Neural cell (in vitro differentiated cells): ENCODE results near the gene LKAAEAR1. TPM values are rescaled to one million over a fixed set of nuclear protein-coding genes. Genes with fewer than 3 reads are reported as not detected.

ENCODE experiments used
- H2AFZ ChIP-seq: fragments of 200-600, 300-800 bp; sonication (generic), shearing (Covaris generic); 2 replicates; pipeline ENCODE4 v1.6.0; 2014; ENCODE audit warnings: low read depth, mild to moderate bottlenecking, antibody characterized with exemption, low read length, moderate library complexity
- H3F3A ChIP-seq: fragments of 200-600 bp; shearing (Covaris generic); 2 replicates; pipeline ENCODE4 v1.6.1; 2016; ENCODE audit warnings: mild to moderate bottlenecking, moderate library complexity, mixed read lengths, antibody characterized with exemption, low read length; ENCODE audit not compliant: insufficient read depth, poor library complexity, severe bottlenecking
- H3K27ac ChIP-seq: fragments of 200-600, 300-800 bp; sonication (generic), shearing (Covaris generic); 2 replicates; pipeline ENCODE4 v1.5.1; 2014; ENCODE audit warnings: mild to moderate bottlenecking, low read length, moderate library complexity
- H3K27me3 ChIP-seq: fragments of 300-800, 200-600 bp; sonication (generic), shearing (Covaris generic); 2 replicates; pipeline ENCODE4 v1.6.0; 2014; ENCODE audit warnings: mild to moderate bottlenecking, low read depth, low read length, moderate library complexity; ENCODE audit not compliant: insufficient read depth
- H3K36me3 ChIP-seq: fragments of 300-800, 200-600 bp; sonication (generic), shearing (Covaris generic); 2 replicates; pipeline ENCODE4 v1.5.1; 2014; ENCODE audit warnings: mild to moderate bottlenecking, antibody characterized with exemption, low read length, moderate library complexity; ENCODE audit not compliant: insufficient read depth
- H3K4me2 ChIP-seq: fragments of 300-800, 200-600 bp; sonication (generic), shearing (Covaris generic); 2 replicates; pipeline ENCODE4 v1.6.0; 2014; ENCODE audit warnings: mild to moderate bottlenecking, low read length
- H3K4me3 ChIP-seq: fragments of 300-800, 200-600 bp; sonication (generic), shearing (Covaris generic); 2 replicates; pipeline ENCODE4 v1.5.1; 2014; ENCODE audit warnings: mild to moderate bottlenecking, low read length, moderate library complexity
- H3K79me2 ChIP-seq: fragments of 200-600 bp; shearing (Covaris generic); replicated peaks from 2 replicates; pipeline ENCODE4 v1.6.0; 2014; ENCODE audit warnings: mild to moderate bottlenecking, low read length, moderate library complexity; ENCODE audit not compliant: insufficient read depth
- H3K9ac ChIP-seq: fragments of 300-800, 200-600 bp; sonication (generic), shearing (Covaris generic); 2 replicates; pipeline ENCODE4 v1.6.1; 2016; ENCODE audit warnings: mild to moderate bottlenecking, low read length, mixed read lengths
- H3K9me2 ChIP-seq: fragments of 200-600 bp; shearing (Covaris generic); 2 replicates; pipeline ENCODE4 v1.6.1; 2016; ENCODE audit warnings: mild to moderate bottlenecking, low read length, mixed read lengths; ENCODE audit not compliant: insufficient read depth
- H3K9me3 ChIP-seq: fragments of 200-600, 300-800 bp; sonication (generic), shearing (Covaris generic); 2 replicates; pipeline ENCODE4 v1.6.1; 2016; ENCODE audit warnings: mild to moderate bottlenecking, mixed run types, low read length, moderate library complexity, mixed read lengths
- H4K20me1 ChIP-seq: fragments of 200-600 bp; shearing (Covaris generic); 2 replicates; pipeline ENCODE4 v1.6.1; 2016; ENCODE audit warnings: mild to moderate bottlenecking, mixed run types; ENCODE audit not compliant: insufficient read depth
- CTCF ChIP-seq: fragments of 450-650 bp; IDR thresholded peaks from 2 replicates; pipeline ENCODE4 v1.5.1; 2014; ENCODE audit warnings: antibody characterized with exemption, mild to moderate bottlenecking, moderate library complexity; ENCODE audit not compliant: poor library complexity, severe bottlenecking
- EP300 ChIP-seq: fragments of 450-650 bp; conservative IDR thresholded peaks from 2 replicates; pipeline ENCODE4 v1.6.1; 2014; ENCODE audit warnings: antibody characterized with exemption, mild to moderate bottlenecking, moderate library complexity; ENCODE audit not compliant: poor library complexity, severe bottlenecking
- EZH2 ChIP-seq: fragments of 200-600, 300-800 bp; shearing (Covaris generic), sonication (generic); IDR thresholded peaks from 2 replicates; pipeline ENCODE4 v1.6.1; 2014; ENCODE audit warnings: antibody characterized with exemption, low read length, borderline replicate concordance, mild to moderate bottlenecking; ENCODE audit not compliant: insufficient read depth, poor library complexity, severe bottlenecking
- MXI1 ChIP-seq: fragments of 450-650 bp; conservative IDR thresholded peaks from 2 replicates; pipeline ENCODE4 v1.6.1; 2014; ENCODE audit warnings: antibody characterized with exemption, mild to moderate bottlenecking; ENCODE audit not compliant: poor library complexity, severe bottlenecking
- POLR2AphosphoS5 ChIP-seq: IDR thresholded peaks from 2 replicates; pipeline ENCODE4 v1.6.1; 2012
- RAD21 ChIP-seq: fragments of 450-650 bp; conservative IDR thresholded peaks from 2 replicates; pipeline ENCODE4 v1.6.1; 2014; ENCODE audit warnings: antibody characterized with exemption, mild to moderate bottlenecking, moderate library complexity
- REST ChIP-seq: IDR thresholded peaks from 2 replicates; pipeline ENCODE4 v1.6.1; 2012; ENCODE audit warnings: borderline replicate concordance
- SMC3 ChIP-seq: fragments of 450-650 bp; conservative IDR thresholded peaks from 2 replicates; pipeline ENCODE4 v1.6.1; 2014; ENCODE audit warnings: antibody characterized with exemption, mild to moderate bottlenecking, moderate library complexity; ENCODE audit not compliant: poor library complexity
- TAF1 ChIP-seq: IDR thresholded peaks from 2 replicates; pipeline ENCODE4 v1.6.1; 2012; ENCODE audit warnings: low read depth
- polyA plus RNA-seq: library from polyadenylated mRNA; depleted of rRNA; stranded (reverse); fragments of >200 nt; gene quantifications from 2 replicates; pipeline ENCODE4 v1.2.3, GENCODE V29; 2014

LKAAEAR1 gene
- polyA plus RNA-seq, 1 donor from 2014 or later, result 9.3 TPM

GRCh38 chr20:64099880-64100565, 15.8 kb upstream of the LKAAEAR1 start:
- no peaks in the 10 kb centered on the region for H3K27me3 ChIP-seq
- H4K20me1 ChIP-seq, result no peaks in the 10 kb centered on the region
- H3K9me3 ChIP-seq, result no peaks in the 10 kb centered on the region
- H2AFZ ChIP-seq, result no peak overlapping the region
- TF ChIP-seq MXI1, result no peak
- TF ChIP-seq EZH2, result no peak
- no peak for TF ChIP-seq EP300
- TF ChIP-seq CTCF, result no peak
- no peak for TF ChIP-seq RAD21
- no peak for TF ChIP-seq TAF1
- no peaks in the 10 kb centered on the region for H3K36me3 ChIP-seq
- H3K9ac ChIP-seq, result no peak overlapping the region
- no peaks in the 10 kb centered on the region for H3K79me2 ChIP-seq
- H3K4me3 ChIP-seq, result no peak overlapping the region
- H3K4me2 ChIP-seq, result no peak overlapping the region
- no peak overlapping the region for H3K27ac ChIP-seq
- H3K9me2 ChIP-seq, result no peaks in the 10 kb centered on the region
- H3F3A ChIP-seq, result no peaks in the 10 kb centered on the region

- no peaks in the 10 kb centered on the region for H4K20me1 ChIP-seq
- H3K4me2 ChIP-seq, result no peak overlapping the region
- no peaks in the 10 kb centered on the region for H3K36me3 ChIP-seq
- no peaks in the 10 kb centered on the region for H3K79me2 ChIP-seq
- H3F3A ChIP-seq, result no peaks in the 10 kb centered on the region
- no peak overlapping the region for H2AFZ ChIP-seq
- TF ChIP-seq POLR2AphosphoS5 (no peak), TAF1 (no peak), EZH2 (no peak), EP300 (no peak), REST (no peak), MXI1 (no peak), RAD21 (no peak), SMC3 (no peak), CTCF (no peak)
- no peak overlapping the region for H3K9ac ChIP-seq
- no peaks in the 10 kb centered on the region for H3K9me2 ChIP-seq
- no peaks in the 10 kb centered on the region for H3K9me3 ChIP-seq
- no peak overlapping the region for H3K4me3 ChIP-seq
- H3K27ac ChIP-seq, result no peak overlapping the region
- H3K27me3 ChIP-seq, result no peaks in the 10 kb centered on the region
These were observed 15.0 kb upstream of the LKAAEAR1 start for GRCh38 chr20:64099086-64099786.
